HEK293 (cell line): ENCODE results near the gene ADAMTS9.

Source experiments
- CTCF ChIA-PET: fragments of 350-600 bp; formaldehyde crosslinking; extraction: SDS; loops from one replicate; lab custom pipeline; 2021; ENCODE audit warnings: antibody characterized with exemption; lab: Yijun Ruan, JAX
- POLR2A ChIA-PET: fragments of 300-600 bp; formaldehyde crosslinking; extraction: SDS; loops from one replicate; lab custom pipeline; 2020; ENCODE audit warnings: antibody characterized with exemption, inconsistent platforms; lab: Yijun Ruan, JAX
- H3K27ac ChIP-seq: fragments of 200-500 bp; sonication (Bioruptor generic); 2 replicates; pipeline ENCODE4 v1.5.1; 2014; ENCODE audit warnings: low read depth, low read length, control low read depth, inconsistent platforms; ENCODE audit errors: extremely low read depth
- H3K36me3 ChIP-seq, 2 experiments: fragments of 200-500 bp in 1 of 2; sonication (Bioruptor generic) in 1 of 2; 1 replicate in 1 of 2; 2 replicates in 1 of 2; pipeline ENCODE4 v1.5.1; 2014 to 2017; ENCODE audit warnings: inconsistent platforms in 2 of 2, low read length in 2 of 2; ENCODE audit not compliant: control insufficient read depth in 2 of 2, insufficient read depth in 1 of 2
- H3K4me1 ChIP-seq: fragments of 200-500 bp; sonication (Bioruptor generic); 2 replicates; pipeline ENCODE4 v1.5.1; 2014; ENCODE audit warnings: mild to moderate bottlenecking, low read length, inconsistent platforms; ENCODE audit not compliant: control insufficient read depth, insufficient read depth
- H3K4me3 ChIP-seq: 2 replicates; pipeline ENCODE4 v1.5.1; 2011; ENCODE audit warnings: low read depth, mild to moderate bottlenecking, control low read depth, low read length, moderate library complexity
- H3K9me3 ChIP-seq: fragments of 200-500 bp; sonication (Bioruptor generic); 2 replicates; pipeline ENCODE4 v1.5.1; 2014; ENCODE audit warnings: low read depth, low read length, inconsistent platforms; ENCODE audit not compliant: control insufficient read depth, insufficient read depth
- BCL11A ChIP-seq: fragments of 450-650 bp; formaldehyde crosslinking; IDR thresholded peaks from 2 replicates; pipeline ENCODE4 v1.5.1; 2016; ENCODE audit warnings: low read depth, missing biosample characterization, missing genetic modification characterization
- GFI1B ChIP-seq: fragments of 450-650 bp; formaldehyde crosslinking; IDR thresholded peaks from 2 replicates; pipeline ENCODE4 v1.5.1; 2016; ENCODE audit warnings: missing biosample characterization, missing genetic modification characterization
- GLI4 ChIP-seq: fragments of 450-650 bp; formaldehyde crosslinking; IDR thresholded peaks from 2 replicates; pipeline ENCODE4 v1.5.1; 2016; ENCODE audit warnings: missing biosample characterization, missing genetic modification characterization
- HOXA7 ChIP-seq: sonication (generic); formaldehyde crosslinking; IDR thresholded peaks from 2 replicates; pipeline ENCODE4 v1.8.1; 2022; ENCODE audit warnings: missing genetic modification reagents, borderline replicate concordance
- KLF16 ChIP-seq: fragments of 450-650 bp; formaldehyde crosslinking; IDR thresholded peaks from 2 replicates; pipeline ENCODE4 v1.5.1; 2017; ENCODE audit warnings: missing biosample characterization, missing genetic modification characterization
- KLF8 ChIP-seq: fragments of 450-650 bp; formaldehyde crosslinking; IDR thresholded peaks from 2 replicates; pipeline ENCODE4 v1.5.1; 2016; ENCODE audit warnings: missing biosample characterization, missing genetic modification characterization
- RBAK ChIP-seq: fragments of 450-650 bp; formaldehyde crosslinking; IDR thresholded peaks from 2 replicates; pipeline ENCODE4 v1.5.1; 2016; ENCODE audit warnings: missing biosample characterization, missing genetic modification characterization
- SCRT2 ChIP-seq: fragments of 450-650 bp; formaldehyde crosslinking; IDR thresholded peaks from 2 replicates; pipeline ENCODE4 v1.5.1; 2016; ENCODE audit warnings: missing biosample characterization, missing genetic modification characterization
- SP2 ChIP-seq: fragments of 450-650 bp; formaldehyde crosslinking; IDR thresholded peaks from 2 replicates; pipeline ENCODE4 v1.5.1; 2016; ENCODE audit warnings: missing biosample characterization, missing genetic modification characterization
- SP3 ChIP-seq: fragments of 450-650 bp; formaldehyde crosslinking; IDR thresholded peaks from 2 replicates; pipeline ENCODE4 v1.5.1; 2016; ENCODE audit warnings: missing biosample characterization, missing genetic modification characterization
- ZBTB48 ChIP-seq: fragments of 450-650 bp; formaldehyde crosslinking; IDR thresholded peaks from 2 replicates; pipeline ENCODE4 v1.5.1; 2016; ENCODE audit warnings: missing biosample characterization, missing genetic modification characterization
- ZFP69B ChIP-seq: fragments of 450-650 bp; formaldehyde crosslinking; IDR thresholded peaks from 2 replicates; pipeline ENCODE4 v1.5.1; 2016; ENCODE audit warnings: missing biosample characterization, missing genetic modification characterization
- ZNF223 ChIP-seq: fragments of 450-650 bp; formaldehyde crosslinking; IDR thresholded peaks from 2 replicates; pipeline ENCODE4 v1.5.1; 2016; ENCODE audit warnings: missing biosample characterization, missing genetic modification characterization
- ZNF23 ChIP-seq: fragments of 450-650 bp; formaldehyde crosslinking; IDR thresholded peaks from 2 replicates; pipeline ENCODE4 v1.5.1; 2016; ENCODE audit warnings: missing biosample characterization, missing genetic modification characterization, borderline replicate concordance
- ZNF248 ChIP-seq: fragments of 450-650 bp; formaldehyde crosslinking; IDR thresholded peaks from 2 replicates; pipeline ENCODE4 v1.5.1; 2017; ENCODE audit warnings: missing biosample characterization, missing genetic modification characterization
- ZNF324 ChIP-seq: fragments of 450-650 bp; formaldehyde crosslinking; IDR thresholded peaks from 2 replicates; pipeline ENCODE4 v1.5.1; 2016; ENCODE audit warnings: missing biosample characterization, missing genetic modification characterization
- ZNF354C ChIP-seq: fragments of 450-650 bp; formaldehyde crosslinking; IDR thresholded peaks from 2 replicates; pipeline ENCODE4 v1.5.1; 2016; ENCODE audit warnings: missing biosample characterization, missing genetic modification characterization, low read depth, borderline replicate concordance
- ZNF473 ChIP-seq: fragments of 450-650 bp; formaldehyde crosslinking; IDR thresholded peaks from 2 replicates; pipeline ENCODE4 v1.5.1; 2017; ENCODE audit warnings: missing biosample characterization, missing genetic modification characterization
- ZNF555 ChIP-seq: fragments of 450-650 bp; formaldehyde crosslinking; conservative IDR thresholded peaks from 2 replicates; pipeline ENCODE4 v1.5.1; 2017; ENCODE audit warnings: missing biosample characterization, mild to moderate bottlenecking, missing genetic modification characterization, inconsistent platforms
- ZNF571 ChIP-seq: fragments of 450-650 bp; formaldehyde crosslinking; IDR thresholded peaks from 2 replicates; pipeline ENCODE4 v1.5.0; 2017; ENCODE audit warnings: missing biosample characterization, missing genetic modification characterization
- ZNF600 ChIP-seq: fragments of 450-650 bp; formaldehyde crosslinking; IDR thresholded peaks from 2 replicates; pipeline ENCODE4 v1.5.1; 2016; ENCODE audit warnings: missing biosample characterization, missing genetic modification characterization
- ZNF610 ChIP-seq: fragments of 450-650 bp; formaldehyde crosslinking; IDR thresholded peaks from 2 replicates; pipeline ENCODE4 v1.5.1; 2016; ENCODE audit warnings: missing biosample characterization, missing genetic modification characterization, borderline replicate concordance
- ZNF626 ChIP-seq: fragments of 450-650 bp; sonication (Bioruptor Pico); formaldehyde crosslinking; IDR thresholded peaks from 2 replicates; pipeline ENCODE4 v1.5.1; 2018; ENCODE audit warnings: missing biosample characterization, missing genetic modification characterization, inconsistent platforms
- ZNF768 ChIP-seq: fragments of 450-650 bp; formaldehyde crosslinking; IDR thresholded peaks from 2 replicates; pipeline ENCODE4 v1.5.1; 2018; ENCODE audit warnings: missing biosample characterization, mild to moderate bottlenecking, missing genetic modification characterization
- ZNF843 ChIP-seq: fragments of 450-650 bp; formaldehyde crosslinking; IDR thresholded peaks from 2 replicates; pipeline ENCODE4 v1.5.1; 2016; ENCODE audit warnings: missing biosample characterization, missing genetic modification characterization
- TF ChIP-seq, protein P1 (sequence below): fragments of 450-650 bp; formaldehyde crosslinking; IDR thresholded peaks from 2 replicates; pipeline ENCODE4 v1.5.1; 2016; ENCODE audit warnings: missing biosample characterization, missing genetic modification characterization
- TF ChIP-seq, protein P2 (sequence below): fragments of 450-650 bp; formaldehyde crosslinking; IDR thresholded peaks from 2 replicates; pipeline ENCODE4 v1.5.1; 2016; ENCODE audit warnings: missing biosample characterization, missing genetic modification characterization
- TF ChIP-seq, protein P3 (sequence below): fragments of 450-650 bp; formaldehyde crosslinking; IDR thresholded peaks from 2 replicates; pipeline ENCODE4 v1.5.1; 2016; ENCODE audit warnings: missing biosample characterization, missing genetic modification characterization
- TF ChIP-seq, protein P4 (sequence below): fragments of 450-650 bp; formaldehyde crosslinking; IDR thresholded peaks from 2 replicates; pipeline ENCODE4 v1.5.1; 2016; ENCODE audit warnings: missing biosample characterization, missing genetic modification characterization

The ADAMTS9 gene

DNA sequence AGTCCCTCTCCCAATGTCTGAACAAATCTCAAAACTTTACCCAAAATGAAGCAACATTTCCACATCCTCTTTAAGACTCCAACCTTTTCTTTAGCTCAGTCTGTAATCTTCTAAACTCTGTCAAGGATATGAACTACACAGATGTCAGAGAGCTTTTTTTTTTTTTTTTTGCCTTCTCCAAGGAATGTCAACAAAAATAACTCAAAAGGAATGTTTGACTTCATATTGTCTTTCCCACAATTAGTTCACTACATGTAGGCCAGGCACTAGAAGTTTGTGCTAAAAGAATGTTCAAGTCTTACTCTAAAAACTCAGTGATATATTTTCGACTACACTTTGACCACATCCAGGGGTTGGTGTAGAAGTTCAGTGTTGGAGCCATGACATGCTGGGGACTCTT is 37.1 kb downstream of the ADAMTS9 start:
- Histone ChIP-seq H3K36me3 (no peaks in the 10 kb centered on the region), H3K4me3 (no peak overlapping the region), H3K9me3 (no peaks in the 10 kb centered on the region), H3K4me1 (peaks cover 8% of the 10 kb centered on the region), H3K27ac (no peak overlapping the region)
- CTCF ChIA-PET = interaction anchor here (0.5 to 0.7 kb wide), 2 partner anchors 68 to 594 kb away, joined by 3 to 4 read pairs; no protein-coding TSS in a partner anchor
- no peak for TF ChIP-seq BCL11A (tag by site-specific recombination)
- TF ChIP-seq HOXA7 (CRISPR knock-in tag) = no peak
- TF ChIP-seq KLF8 (tag by site-specific recombination) = no peak
- TF ChIP-seq, protein P1, sequence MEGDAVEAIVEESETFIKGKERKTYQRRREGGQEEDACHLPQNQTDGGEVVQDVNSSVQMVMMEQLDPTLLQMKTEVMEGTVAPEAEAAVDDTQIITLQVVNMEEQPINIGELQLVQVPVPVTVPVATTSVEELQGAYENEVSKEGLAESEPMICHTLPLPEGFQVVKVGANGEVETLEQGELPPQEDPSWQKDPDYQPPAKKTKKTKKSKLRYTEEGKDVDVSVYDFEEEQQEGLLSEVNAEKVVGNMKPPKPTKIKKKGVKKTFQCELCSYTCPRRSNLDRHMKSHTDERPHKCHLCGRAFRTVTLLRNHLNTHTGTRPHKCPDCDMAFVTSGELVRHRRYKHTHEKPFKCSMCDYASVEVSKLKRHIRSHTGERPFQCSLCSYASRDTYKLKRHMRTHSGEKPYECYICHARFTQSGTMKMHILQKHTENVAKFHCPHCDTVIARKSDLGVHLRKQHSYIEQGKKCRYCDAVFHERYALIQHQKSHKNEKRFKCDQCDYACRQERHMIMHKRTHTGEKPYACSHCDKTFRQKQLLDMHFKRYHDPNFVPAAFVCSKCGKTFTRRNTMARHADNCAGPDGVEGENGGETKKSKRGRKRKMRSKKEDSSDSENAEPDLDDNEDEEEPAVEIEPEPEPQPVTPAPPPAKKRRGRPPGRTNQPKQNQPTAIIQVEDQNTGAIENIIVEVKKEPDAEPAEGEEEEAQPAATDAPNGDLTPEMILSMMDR (tag by site-specific recombination) = no peak
- TF ChIP-seq ZNF324 (tag by site-specific recombination) = no peak
- TF ChIP-seq SCRT2 (tag by site-specific recombination) = no peak
- no peak for TF ChIP-seq ZNF555 (tag by site-specific recombination)
- TF ChIP-seq ZNF571 (tag by site-specific recombination) = no peak
- TF ChIP-seq ZNF600 (tag by site-specific recombination) = no peak
- TF ChIP-seq, protein P2, sequence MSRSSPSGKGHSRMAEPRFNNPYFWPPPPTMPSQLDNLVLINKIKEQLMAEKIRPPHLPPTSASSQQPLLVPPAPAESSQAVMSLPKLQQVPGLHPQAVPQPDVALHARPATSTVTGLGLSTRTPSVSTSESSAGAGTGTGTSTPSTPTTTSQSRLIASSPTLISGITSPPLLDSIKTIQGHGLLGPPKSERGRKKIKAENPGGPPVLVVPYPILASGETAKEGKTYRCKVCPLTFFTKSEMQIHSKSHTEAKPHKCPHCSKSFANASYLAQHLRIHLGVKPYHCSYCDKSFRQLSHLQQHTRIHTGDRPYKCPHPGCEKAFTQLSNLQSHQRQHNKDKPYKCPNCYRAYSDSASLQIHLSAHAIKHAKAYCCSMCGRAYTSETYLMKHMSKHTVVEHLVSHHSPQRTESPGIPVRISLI (tag by site-specific recombination) = no peak
- TF ChIP-seq, protein P3, sequence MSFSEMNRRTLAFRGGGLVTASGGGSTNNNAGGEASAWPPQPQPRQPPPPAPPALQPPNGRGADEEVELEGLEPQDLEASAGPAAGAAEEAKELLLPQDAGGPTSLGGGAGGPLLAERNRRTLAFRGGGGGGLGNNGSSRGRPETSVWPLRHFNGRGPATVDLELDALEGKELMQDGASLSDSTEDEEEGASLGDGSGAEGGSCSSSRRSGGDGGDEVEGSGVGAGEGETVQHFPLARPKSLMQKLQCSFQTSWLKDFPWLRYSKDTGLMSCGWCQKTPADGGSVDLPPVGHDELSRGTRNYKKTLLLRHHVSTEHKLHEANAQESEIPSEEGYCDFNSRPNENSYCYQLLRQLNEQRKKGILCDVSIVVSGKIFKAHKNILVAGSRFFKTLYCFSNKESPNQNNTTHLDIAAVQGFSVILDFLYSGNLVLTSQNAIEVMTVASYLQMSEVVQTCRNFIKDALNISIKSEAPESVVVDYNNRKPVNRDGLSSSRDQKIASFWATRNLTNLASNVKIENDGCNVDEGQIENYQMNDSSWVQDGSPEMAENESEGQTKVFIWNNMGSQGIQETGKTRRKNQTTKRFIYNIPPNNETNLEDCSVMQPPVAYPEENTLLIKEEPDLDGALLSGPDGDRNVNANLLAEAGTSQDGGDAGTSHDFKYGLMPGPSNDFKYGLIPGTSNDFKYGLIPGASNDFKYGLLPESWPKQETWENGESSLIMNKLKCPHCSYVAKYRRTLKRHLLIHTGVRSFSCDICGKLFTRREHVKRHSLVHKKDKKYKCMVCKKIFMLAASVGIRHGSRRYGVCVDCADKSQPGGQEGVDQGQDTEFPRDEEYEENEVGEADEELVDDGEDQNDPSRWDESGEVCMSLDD (tag by site-specific recombination) = no peak
- TF ChIP-seq ZNF223 (tag by site-specific recombination) = no peak
- no peak for TF ChIP-seq RBAK (tag by site-specific recombination)
- TF ChIP-seq ZNF626 (tag by site-specific recombination) = no peak
- no peak for TF ChIP-seq SP3 (tag by site-specific recombination)
- no peak for TF ChIP-seq ZBTB48 (tag by site-specific recombination)
- no peak for TF ChIP-seq ZFP69B
- no peak for TF ChIP-seq GLI4 (tag by site-specific recombination)
- TF ChIP-seq KLF16 (tag by site-specific recombination) = no peak
- no peak for TF ChIP-seq ZNF473 (tag by site-specific recombination)
- POLR2A ChIA-PET = interaction anchor here (0.6 kb wide), 1 partner anchor 200 kb away, joined by 3 read pairs; no protein-coding TSS in a partner anchor

DNA sequence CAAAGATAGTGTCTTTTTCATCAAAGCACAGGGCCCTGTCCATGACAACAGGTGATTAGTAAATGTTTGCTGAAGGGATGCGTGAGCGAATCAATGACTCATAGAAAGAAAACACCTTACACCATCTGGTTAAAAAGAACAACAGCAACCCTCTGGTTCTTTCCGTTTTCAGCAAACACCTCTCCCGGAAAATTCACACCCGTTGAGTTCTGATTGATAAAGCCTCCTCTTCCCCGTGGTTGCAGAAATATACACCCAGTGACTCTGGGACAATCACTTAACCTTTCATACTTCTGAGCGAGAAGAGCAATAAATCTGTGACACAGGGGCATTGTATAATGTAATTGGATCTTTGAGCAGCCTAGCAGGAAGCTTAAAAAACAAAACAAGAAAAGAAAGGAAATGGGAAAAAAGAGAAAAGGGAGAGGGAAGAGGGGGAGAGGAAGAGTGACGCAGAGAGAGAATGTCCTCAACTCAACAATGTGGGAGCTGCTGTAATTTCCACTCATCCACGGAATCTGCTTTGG is 37.6 kb downstream of the ADAMTS9 start:
- Histone ChIP-seq H3K4me1 (peaks cover 8% of the 10 kb centered on the region), H3K27ac (no peak overlapping the region), H3K36me3 (no peaks in the 10 kb centered on the region), H3K4me3 (no peak overlapping the region), H3K9me3 (no peaks in the 10 kb centered on the region)
- ChIA-PET POLR2A (interaction anchor here (0.6 kb wide), 1 partner anchor 199 kb away, joined by 3 read pairs; no protein-coding TSS in a partner anchor), CTCF (interaction anchor here (0.5 to 0.7 kb wide), 2 partner anchors 68 to 595 kb away, joined by 3 to 4 read pairs; no protein-coding TSS in a partner anchor)
- TF ChIP-seq GFI1B (tag by site-specific recombination) (peak; percentile 46; the same call in 1 of the 2 replicates), ZNF843 (tag by site-specific recombination) (peak; percentile 47; the same call in 1 of the 2 replicates), SP2 (tag by site-specific recombination) (no peak), ZNF768 (tag by site-specific recombination) (no peak), ZNF354C (tag by site-specific recombination) (no peak), ZNF610 (tag by site-specific recombination) (no peak), ZNF23 (tag by site-specific recombination) (no peak), ZNF248 (tag by site-specific recombination) (no peak)
- TF ChIP-seq, protein P4, sequence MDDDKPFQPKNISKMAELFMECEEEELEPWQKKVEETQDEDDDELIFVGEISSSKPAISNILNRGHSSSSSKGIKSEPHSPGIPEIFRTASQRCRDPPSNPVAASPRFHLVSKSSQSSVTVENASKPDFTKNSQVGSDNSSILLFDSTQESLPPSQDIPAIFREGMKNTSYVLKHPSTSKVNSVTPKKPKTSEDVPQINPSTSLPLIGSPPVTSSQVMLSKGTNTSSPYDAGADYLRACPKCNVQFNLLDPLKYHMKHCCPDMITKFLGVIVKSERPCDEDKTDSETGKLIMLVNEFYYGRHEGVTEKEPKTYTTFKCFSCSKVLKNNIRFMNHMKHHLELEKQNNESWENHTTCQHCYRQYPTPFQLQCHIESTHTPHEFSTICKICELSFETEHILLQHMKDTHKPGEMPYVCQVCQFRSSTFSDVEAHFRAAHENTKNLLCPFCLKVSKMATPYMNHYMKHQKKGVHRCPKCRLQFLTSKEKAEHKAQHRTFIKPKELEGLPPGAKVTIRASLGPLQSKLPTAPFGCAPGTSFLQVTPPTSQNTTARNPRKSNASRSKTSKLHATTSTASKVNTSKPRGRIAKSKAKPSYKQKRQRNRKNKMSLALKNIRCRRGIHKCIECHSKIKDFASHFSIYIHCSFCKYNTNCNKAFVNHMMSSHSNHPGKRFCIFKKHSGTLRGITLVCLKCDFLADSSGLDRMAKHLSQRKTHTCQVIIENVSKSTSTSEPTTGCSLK = no peak
